GM12873 (cell line): ENCODE measurements around the gene GOLGA6C.
A peak's percentile ranks its signal among the peaks of the same experiment; 100 is the strongest.
"Not testable (repeated sequence)": the region's sequence is repeated elsewhere in the genome, so short reads cannot be mapped to it uniquely, and the experiment has no call there.

Experiments used
- CTCF ChIP-seq: IDR thresholded peaks from 2 replicates; pipeline ENCODE4 v1.5.1; 2012; ENCODE audit warnings: low read depth, mild to moderate bottlenecking, moderate library complexity, low read length, control low read depth; ENCODE audit not compliant: insufficient read depth; ENCODE audit errors: missing control alignments

The GOLGA6C gene

GRCh38 chr15:75235760-75236729 is 22.1 kb upstream of the GOLGA6C start:
- no peak for TF ChIP-seq CTCF

GRCh38 chr15:75237316-75237982 is 20.7 kb upstream of the GOLGA6C start:
- no peak for TF ChIP-seq CTCF

- no peak for TF ChIP-seq CTCF
Measured at GRCh38 chr15:75238150-75238549, 20.0 kb upstream of the GOLGA6C start.

GRCh38 chr15:75249726-75250125 is 8.4 kb upstream of the GOLGA6C start:
- TF ChIP-seq CTCF = no peak

GRCh38 chr15:75274509-75275107 is 16.5 kb downstream of the GOLGA6C start:
- peak; percentile 54 for TF ChIP-seq CTCF

GRCh38 chr15:75282572-75282971 is 24.4 kb downstream of the GOLGA6C start, which contains the start of gene GOLGA6D:
Gene GOLGA6D (plus strand): TSS chr15:75282835. CDS start chr15:75282876, 41 bp downstream.
- TF ChIP-seq CTCF = not testable (repeated sequence)

- TF ChIP-seq CTCF = peak; percentile 46
Measured at GRCh38 chr15:75299311-75299688, 41.2 kb downstream of the GOLGA6C start.
